HCT116 (cell line): ENCODE data around the gene TMEM106C. TPM values are rescaled to one million over a fixed set of nuclear protein-coding genes. Genes with fewer than 3 reads are reported as not detected.

Experiments
- ATAC-seq: fragments of 200-7000 bp; cut with Tn5 transposase; 2 replicates; pipeline ENCODE4 v1.9.1; 2020; ENCODE audit warnings: mild to moderate bottlenecking, moderate library complexity
- BruUV-seq: library from RNA; stranded (reverse); fragments of 400-500 nt; replicated peaks from 2 replicates; lab custom pipeline; 2021; lab: Mats Ljungman, UMichigan
- CTCF ChIA-PET: fragments of 300-600 bp; sonication (Branson Sonifier 250); formaldehyde crosslinking; loops from one replicate; lab custom pipeline; 2021; ENCODE audit warnings: antibody characterized with exemption; lab: Charles Lee
- POLR2A ChIA-PET: fragments of 300-600, 350-600 bp; sonication (Branson Sonifier 250); formaldehyde crosslinking; loops from one replicate; lab custom pipeline; 2021; ENCODE audit warnings: antibody characterized with exemption; lab: Charles Lee
- RAD21 ChIA-PET, 2 experiments: fragments of 300-600 bp; sonication (Branson Sonifier 250); formaldehyde crosslinking; loops; one replicate each; lab custom pipeline; 2023; ENCODE audit warnings: low total read pairs in 2 of 2; ENCODE audit not compliant: uncharacterized antibody in 2 of 2, unreplicated experiment in 2 of 2, low non-redundant PET in 1 of 2; lab: Charles Lee
- DNase-seq: peaks from one replicate; pipeline ENCODE4 v3.0.0-alpha.2; 2010; ENCODE audit warnings: low read depth, low spot score
- H2AFZ ChIP-seq: fragments of 200-600 bp; shearing (Covaris generic), sonication (generic); 2 replicates; pipeline ENCODE4 v1.6.1; 2017; ENCODE audit warnings: low read depth, mixed run types, mixed read lengths, antibody characterized with exemption, low read length; ENCODE audit not compliant: poor library complexity, severe bottlenecking
- H3K27ac ChIP-seq: 2 replicates; pipeline ENCODE4 v1.5.1; 2012; ENCODE audit warnings: low read depth, low read length
- H3K27me3 ChIP-seq: fragments of 200-600 bp; sonication (generic); 2 replicates; pipeline ENCODE4 v1.6.1; 2016; ENCODE audit warnings: mixed run types, low read length, mixed read lengths; ENCODE audit not compliant: insufficient read depth
- H3K36me3 ChIP-seq, 2 experiments: fragments of 200-500 bp in 1 of 2; fragments of 200-600 bp in 1 of 2; sonication (Bioruptor generic) in 1 of 2; sonication (generic) in 1 of 2; 2 replicates each; pipeline versions ENCODE4 v1.5.1 to v1.6.1; 2014 to 2016; ENCODE audit warnings: low read length in 2 of 2, inconsistent platforms in 1 of 2, mixed read lengths in 1 of 2, mixed run types in 1 of 2; ENCODE audit not compliant: insufficient read depth in 2 of 2, control insufficient read depth in 1 of 2
- H3K4me1 ChIP-seq, 2 experiments: fragments of 200-600 bp in 1 of 2; sonication (generic) in 1 of 2; 2 replicates each; pipeline versions ENCODE4 v1.5.1 to v1.6.1; 2012 to 2017; ENCODE audit warnings: low read length in 2 of 2, inconsistent platforms in 1 of 2, mild to moderate bottlenecking in 1 of 2, mixed read lengths in 1 of 2, mixed run types in 1 of 2, moderate library complexity in 1 of 2; ENCODE audit not compliant: insufficient read depth in 2 of 2, control insufficient read depth in 1 of 2
- H3K4me2 ChIP-seq: fragments of 200-600 bp; sonication (generic); 2 replicates; pipeline ENCODE4 v1.6.1; 2017; ENCODE audit warnings: mixed run types, low read length, mixed read lengths
- H3K4me3 ChIP-seq, 2 experiments: fragments of 200-600 bp in 1 of 2; sonication (generic) in 1 of 2; replicated peaks in 1 of 2; 2 replicates each; pipeline ENCODE4 v1.5.1; 2011 to 2016; ENCODE audit warnings: low read length in 2 of 2, control low read depth in 1 of 2, low read depth in 1 of 2, mild to moderate bottlenecking in 1 of 2, mixed read lengths in 1 of 2, mixed run types in 1 of 2
- H3K79me2 ChIP-seq: fragments of 200-600 bp; sonication (generic); 2 replicates; pipeline ENCODE4 v1.6.1; 2017; ENCODE audit warnings: mild to moderate bottlenecking, mixed run types, low read length, moderate library complexity, mixed read lengths; ENCODE audit not compliant: insufficient read depth
- H3K9ac ChIP-seq: fragments of 200-600 bp; sonication (generic); 2 replicates; pipeline ENCODE4 v1.6.1; 2016; ENCODE audit warnings: low read length, mixed read lengths
- H3K9me2 ChIP-seq: fragments of 200-600 bp; sonication (generic), shearing (Covaris generic); 2 replicates; pipeline ENCODE4 v1.6.1; 2017; ENCODE audit warnings: mixed run types, mild to moderate bottlenecking, moderate library complexity; ENCODE audit not compliant: insufficient read depth
- H3K9me3 ChIP-seq, 2 experiments: fragments of 200-500 bp in 1 of 2; fragments of 200-600 bp in 1 of 2; sonication (Bioruptor generic) in 1 of 2; sonication (generic) in 1 of 2; 2 replicates each; pipeline ENCODE4 v1.6.1; 2014 to 2017; ENCODE audit warnings: low read length in 2 of 2, mixed read lengths in 2 of 2, inconsistent platforms in 1 of 2, low read depth in 1 of 2, mild to moderate bottlenecking in 1 of 2, mixed run types in 1 of 2, moderate library complexity in 1 of 2; ENCODE audit not compliant: control insufficient read depth in 1 of 2, insufficient read depth in 1 of 2
- H4K20me1 ChIP-seq: fragments of 200-600 bp; sonication (generic), shearing (Covaris generic); 2 replicates; pipeline ENCODE4 v1.6.1; 2017; ENCODE audit warnings: mixed run types, mild to moderate bottlenecking, moderate library complexity; ENCODE audit not compliant: insufficient read depth
- ATF3 ChIP-seq: IDR thresholded peaks from 2 replicates; pipeline ENCODE4 v1.6.1; 2012
- CBX3 ChIP-seq: IDR thresholded peaks from 2 replicates; pipeline ENCODE4 v1.6.1; 2012; ENCODE audit warnings: low read depth
- CEBPB ChIP-seq: IDR thresholded peaks from 2 replicates; pipeline ENCODE4 v1.6.1; 2012; ENCODE audit warnings: low read depth
- CTCF ChIP-seq, 3 experiments: fragments of 200-600 bp in 1 of 3; sonication (generic) in 1 of 3; IDR thresholded peaks in 2 of 3; conservative IDR thresholded peaks in 1 of 3; 2 replicates each; pipeline ENCODE4 v1.5.1; 2012 to 2017; ENCODE audit warnings: low read depth in 2 of 3, low read length in 2 of 3, antibody characterized with exemption in 1 of 3, borderline replicate concordance in 1 of 3, control low read depth in 1 of 3, mild to moderate bottlenecking in 1 of 3, mixed read lengths in 1 of 3, mixed run types in 1 of 3, moderate library complexity in 1 of 3; ENCODE audit not compliant: insufficient read depth in 1 of 3
- EGR1 ChIP-seq: IDR thresholded peaks from 2 replicates; pipeline ENCODE4 v1.6.1; 2012; ENCODE audit warnings: low read depth
- EZH2 ChIP-seq: fragments of 200-600 bp; sonication (generic); IDR thresholded peaks from 2 replicates; pipeline ENCODE4 v1.6.1; 2017; ENCODE audit warnings: antibody characterized with exemption, mixed run types
- EZH2phosphoT487 ChIP-seq: fragments of 200-600 bp; IDR thresholded peaks from 2 replicates; pipeline ENCODE4 v1.6.1; 2018; ENCODE audit warnings: antibody characterized with exemption, borderline replicate concordance
- POLR2A ChIP-seq: IDR thresholded peaks from 2 replicates; pipeline ENCODE4 v1.7.0; 2011; ENCODE audit warnings: borderline replicate concordance; ENCODE audit not compliant: insufficient read depth, insufficient read length; ENCODE audit errors: extremely low read depth
- POLR2AphosphoS5 ChIP-seq: IDR thresholded peaks from 2 replicates; pipeline ENCODE4 v1.6.1; 2011; ENCODE audit warnings: mild to moderate bottlenecking, low read depth, low read length, moderate library complexity
- RAD21 ChIP-seq: IDR thresholded peaks from 2 replicates; pipeline ENCODE4 v1.6.1; 2012; ENCODE audit warnings: low read depth, mild to moderate bottlenecking
- SP1 ChIP-seq: IDR thresholded peaks from 2 replicates; pipeline ENCODE4 v1.6.1; 2012; ENCODE audit warnings: low read depth
- SRF ChIP-seq: IDR thresholded peaks from 2 replicates; pipeline ENCODE4 v1.6.1; 2012; ENCODE audit warnings: low read depth
- TCF7L2 ChIP-seq: IDR thresholded peaks from 2 replicates; pipeline ENCODE4 v1.7.0; 2011; ENCODE audit warnings: borderline replicate concordance, inconsistent platforms; ENCODE audit not compliant: insufficient read depth, insufficient read length; ENCODE audit errors: extremely low read depth
- ZFX ChIP-seq: fragments of 450-650 bp; IDR thresholded peaks from 2 replicates; pipeline ENCODE4 v1.6.1; 2017
- intact Hi-C: fragments of 100-400 bp; cut with micrococcal nuclease; formaldehyde crosslinking; loops from 2 replicates; pipeline ENCODE4 v1.10.0; 2022
- total RNA-seq: library from RNA; stranded (reverse); gene quantifications from one replicate; pipeline ENCODE4 v1.2.1, GENCODE V29; 2021; ENCODE audit not compliant: unreplicated experiment

TMEM106C gene
- total RNA-seq, 1 experiment from 2014 or later = 94.7 TPM

GRCh38 chr12:48007206-48007605 lies 43.8 kb downstream of the TMEM106C start:
- no peak for DNase-seq
- H3K4me2 ChIP-seq = no peak overlapping the region
- no peak overlapping the region for H3K9ac ChIP-seq
- no peak overlapping the region for H2AFZ ChIP-seq
- ChIA-PET RAD21 (no interaction called here), CTCF (no interaction called here), POLR2A (no interaction called here)
- H3K4me3 ChIP-seq = no peak overlapping the region
- H3K27me3 ChIP-seq = peaks cover 7% of the 10 kb centered on the region; the same call in 1 of the 2 replicates
- H3K27ac ChIP-seq = no peak overlapping the region
- H3K9me3 ChIP-seq = no peaks in the 10 kb centered on the region
- no TSS peak for BruUV-seq
- no peak for TF ChIP-seq ZFX
- TF ChIP-seq ATF3 = no peak
- no peak for TF ChIP-seq RAD21
- no peak for TF ChIP-seq TCF7L2
- TF ChIP-seq SRF = no peak
- no peak for TF ChIP-seq EZH2
- no peaks in the 10 kb centered on the region for H4K20me1 ChIP-seq
- H3K79me2 ChIP-seq = no peaks in the 10 kb centered on the region
- ATAC-seq = no peak
- intact Hi-C loops = no loop called here
- H3K36me3 ChIP-seq = no peaks in the 10 kb centered on the region
- H3K4me1 ChIP-seq = peaks cover 0 to 2% of the 10 kb centered on the region in 2 experiments; a peak in 2 of 4 replicates
- H3K9me2 ChIP-seq = no peaks in the 10 kb centered on the region

- Histone ChIP-seq H3K9me2 (no peaks in the 10 kb centered on the region), H3K79me2 (no peaks in the 10 kb centered on the region), H3K36me3 (no peaks in the 10 kb centered on the region), H3K4me2 (no peak overlapping the region), H4K20me1 (no peaks in the 10 kb centered on the region), H3K4me1 (no peaks in the 10 kb centered on the region), H3K9me3 (no peaks in the 10 kb centered on the region), H3K9ac (no peak overlapping the region), H3K4me3 (no peak overlapping the region), H2AFZ (no peak overlapping the region), H3K27me3 (peaks cover 7% of the 10 kb centered on the region; the same call in 1 of the 2 replicates), H3K27ac (no peak overlapping the region)
- ATAC-seq = no peak
- DNase-seq = no peak
- no TSS peak for BruUV-seq
- POLR2A ChIA-PET = no interaction called here
- RAD21 ChIA-PET = no interaction called here
- intact Hi-C loops = no loop called here
- CTCF ChIA-PET = no interaction called here
- TF ChIP-seq TCF7L2 = no peak
- TF ChIP-seq RAD21 = no peak
- no peak for TF ChIP-seq EZH2
- no peak for TF ChIP-seq POLR2AphosphoS5
- TF ChIP-seq POLR2A = no peak
- TF ChIP-seq ZFX = no peak
- no peak for TF ChIP-seq SRF
- TF ChIP-seq SP1 = no peak
- TF ChIP-seq EZH2phosphoT487 = no peak
- TF ChIP-seq ATF3 = no peak
- no peak for TF ChIP-seq CTCF (IDR thresholded peaks at IDR 0.05 in 2 of 3, conservative IDR thresholded peaks at IDR 0.05 in 1 of 3; ENCODE audit: borderline replicate concordance in 1 of 3, insufficient read depth in 1 of 3, low read depth in 2 of 3, low read length in 2 of 3)
- no peak for TF ChIP-seq CBX3
- TF ChIP-seq CEBPB = no peak
- no peak for TF ChIP-seq EGR1
Measured at GRCh38 chr12:48008349-48008748, 45.0 kb downstream of the TMEM106C start.
